Ascending aorta (tissue), 2 donors: ENCODE measurements around the gene LRRC42. TPM values are rescaled to one million over a fixed set of nuclear protein-coding genes. Genes with fewer than 3 reads are reported as not detected.
"Not testable (repeated sequence)": the region's sequence is repeated elsewhere in the genome, so short reads cannot be mapped to it uniquely, and the experiment has no call there.

ENCODE experiments used
- DNase-seq, 2 donors: peaks; one replicate each; pipeline ENCODE4 v3.0.0-alpha.2; 2019; ENCODE audit warnings: low spot score in 2 of 2
- H3K27ac ChIP-seq, 2 donors: fragments of 200-600 bp; sonication (generic); one replicate each; pipeline ENCODE4 v1.5.1; 2016 to 2017; ENCODE audit warnings: mild to moderate bottlenecking in 1 of 2
- H3K27me3 ChIP-seq: fragments of 200-600 bp; sonication (generic); one replicate; pipeline ENCODE4 v1.5.1; 2017
- H3K36me3 ChIP-seq, 2 donors: fragments of 200-600 bp; sonication (generic); one replicate each; pipeline ENCODE4 v1.5.1; 2016
- H3K4me1 ChIP-seq, 2 donors: fragments of 200-600 bp; sonication (generic); one replicate each; pipeline ENCODE4 v1.5.1; 2016 to 2017; ENCODE audit warnings: mild to moderate bottlenecking in 1 of 2
- H3K4me3 ChIP-seq, 2 donors: fragments of 200-600 bp; sonication (generic); one replicate each; pipeline ENCODE4 v1.5.1; 2016 to 2017; ENCODE audit warnings: mild to moderate bottlenecking in 1 of 2
- H3K9me3 ChIP-seq, 2 donors: fragments of 200-600 bp; sonication (generic); one replicate each; pipeline ENCODE4 v1.5.1; 2016
- CTCF ChIP-seq, 3 experiments: fragments of 200-600 bp in 2 of 3; fragments of 450-650 bp in 1 of 3; sonication (generic) in 2 of 3; IDR thresholded peaks; one replicate each; pipeline ENCODE4 v1.5.1; 2016 to 2019; ENCODE audit warnings: antibody characterized with exemption in 3 of 3, mild to moderate bottlenecking in 1 of 3, moderate library complexity in 1 of 3
- intact Hi-C: fragments of 100-400 bp; cut with DNase I; formaldehyde crosslinking; loops from one replicate; pipeline ENCODE4 v1.15.1; 2023
- total RNA-seq: library from RNA; depleted of rRNA; stranded (reverse); fragments of >200 nt; gene quantifications from one replicate; pipeline ENCODE4 v1.1.0, GENCODE V29; 2016

LRRC42 gene
- total RNA-seq, 1 donor from 2014 or later, result 28.2 TPM

- Histone ChIP-seq H3K36me3 (peaks cover 51 to 72% of the 10 kb centered on the region in 2 donors), H3K27me3 (no peaks in the 10 kb centered on the region), H3K27ac (no peak overlapping the region), H3K4me3 (no peak overlapping the region), H3K9me3 (no peaks in the 10 kb centered on the region), H3K4me1 (no peaks in the 10 kb centered on the region)
- no peak for TF ChIP-seq CTCF (IDR thresholded peaks at IDR 0.05)
- intact Hi-C loops, result no loop called here
- DNase-seq, result no peak
Measured at GRCh38 chr1:53964109-53964508, 18.0 kb downstream of the LRRC42 start.

- DNase-seq, result no peak
- Histone ChIP-seq H3K27me3 (no peaks in the 10 kb centered on the region), H3K36me3 (peaks cover 43 to 77% of the 10 kb centered on the region in 2 donors), H3K9me3 (no peaks in the 10 kb centered on the region), H3K4me3 (no peak overlapping the region), H3K27ac (no peak overlapping the region), H3K4me1 (no peaks in the 10 kb centered on the region)
- intact Hi-C loops, result no loop called here
- TF ChIP-seq CTCF (IDR thresholded peaks at IDR 0.05), result no peak
Measured at GRCh38 chr1:53966794-53967193, 20.6 kb downstream of the LRRC42 start.

DNA sequence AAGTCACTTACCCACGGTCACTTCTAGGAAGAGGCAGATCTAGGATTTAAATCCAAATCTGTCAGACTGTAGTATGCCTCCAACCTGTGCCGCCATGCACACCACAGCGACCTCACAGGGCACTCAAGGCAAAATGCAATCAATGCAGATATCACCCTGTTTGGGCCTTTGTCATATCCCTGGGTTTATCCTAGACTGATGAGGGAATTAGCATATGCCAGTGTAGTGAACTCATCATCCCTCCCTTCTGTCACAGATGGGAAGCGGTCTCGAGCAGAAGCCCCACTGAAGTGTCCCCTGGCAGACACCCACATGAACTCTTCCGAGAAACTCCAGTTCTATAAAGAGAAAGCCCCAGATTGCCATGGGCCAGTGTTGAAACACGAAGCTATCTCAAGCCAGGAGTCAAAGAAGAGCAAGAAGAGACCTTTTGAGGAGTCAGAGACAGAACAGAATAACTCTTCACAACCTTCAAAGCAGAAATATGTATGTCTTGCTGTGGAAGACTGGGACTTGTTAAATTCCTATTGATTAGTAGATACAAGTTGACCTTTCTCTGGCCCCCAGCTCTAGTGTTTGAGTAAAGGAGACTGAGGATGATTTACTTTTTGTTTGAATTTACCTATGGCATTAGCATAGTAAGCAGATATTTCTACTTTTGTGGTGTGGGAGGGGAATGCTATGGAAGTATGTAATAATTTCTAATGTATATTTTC is 21.4 kb downstream of the LRRC42 start:
- Histone ChIP-seq H3K4me3 (no peak overlapping the region), H3K27ac (no peak overlapping the region), H3K9me3 (no peaks in the 10 kb centered on the region), H3K4me1 (no peaks in the 10 kb centered on the region), H3K36me3 (peaks cover 36 to 70% of the 10 kb centered on the region in 2 donors), H3K27me3 (no peaks in the 10 kb centered on the region)
- intact Hi-C loops, result no loop called here
- no peak for TF ChIP-seq CTCF (IDR thresholded peaks at IDR 0.05)
- DNase-seq, result no peak

DNA sequence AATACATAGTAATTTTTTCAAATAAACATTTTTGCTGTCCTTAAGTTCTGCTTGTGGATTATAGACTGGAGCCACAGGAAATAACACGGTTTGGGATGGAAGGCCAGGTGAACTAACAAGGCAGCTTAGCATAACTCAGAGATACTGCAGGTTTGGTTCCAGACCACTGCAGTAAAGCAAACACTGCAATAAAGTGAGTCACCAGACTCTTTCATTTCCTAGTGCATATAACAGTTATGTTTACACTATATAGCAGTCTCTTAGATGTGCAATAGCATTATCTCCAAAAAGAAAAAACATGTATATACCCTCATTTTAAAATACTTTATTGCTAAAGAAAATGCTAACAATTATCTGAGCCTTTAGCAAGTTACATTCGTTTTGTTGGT is 22.0 kb downstream of the LRRC42 start:
- no peak for DNase-seq
- TF ChIP-seq CTCF (IDR thresholded peaks at IDR 0.05), result no peak
- H3K4me1 ChIP-seq, result no peaks in the 10 kb centered on the region
- intact Hi-C loops, result no loop called here
- H3K9me3 ChIP-seq, result no peaks in the 10 kb centered on the region
- peaks cover 32 to 64% of the 10 kb centered on the region in 2 donors for H3K36me3 ChIP-seq
- H3K27me3 ChIP-seq, result no peaks in the 10 kb centered on the region
- no peak overlapping the region for H3K4me3 ChIP-seq
- no peak overlapping the region for H3K27ac ChIP-seq

GRCh38 chr1:53969323-53969722 is 23.2 kb downstream of the LRRC42 start:
- H3K4me3 ChIP-seq, H3K27me3 ChIP-seq, H3K4me1 ChIP-seq, DNase-seq, H3K9me3 ChIP-seq, intact Hi-C loops, H3K27ac ChIP-seq: not testable (repeated sequence)
- H3K36me3 ChIP-seq, result peaks cover 28 to 57% of the 10 kb centered on the region in 2 donors

- intact Hi-C loops, result no loop called here
- H3K9me3 ChIP-seq, result no peaks in the 10 kb centered on the region
- peak overlapping the region in 1 of 2 donors; percentile 38 for H3K27ac ChIP-seq
- DNase-seq, result no peak
- H3K4me3 ChIP-seq, result no peak overlapping the region
- H3K27me3 ChIP-seq, result no peaks in the 10 kb centered on the region
- no peaks in the 10 kb centered on the region for H3K4me1 ChIP-seq
- TF ChIP-seq CTCF (IDR thresholded peaks at IDR 0.05), result no peak
- H3K36me3 ChIP-seq, result peaks cover 28 to 48% of the 10 kb centered on the region in 2 donors
Measured at GRCh38 chr1:53971718-53972117, 25.6 kb downstream of the LRRC42 start.
